ENCODE results near the gene IFNL4. TPM values are rescaled to one million over a fixed set of nuclear protein-coding genes. Genes with fewer than 3 reads are reported as not detected.

The IFNL4 gene
- total and polyA plus RNA-seq, 2 of the 4 experiments (the other 2 are of a cell fraction), result not detected

DNA sequence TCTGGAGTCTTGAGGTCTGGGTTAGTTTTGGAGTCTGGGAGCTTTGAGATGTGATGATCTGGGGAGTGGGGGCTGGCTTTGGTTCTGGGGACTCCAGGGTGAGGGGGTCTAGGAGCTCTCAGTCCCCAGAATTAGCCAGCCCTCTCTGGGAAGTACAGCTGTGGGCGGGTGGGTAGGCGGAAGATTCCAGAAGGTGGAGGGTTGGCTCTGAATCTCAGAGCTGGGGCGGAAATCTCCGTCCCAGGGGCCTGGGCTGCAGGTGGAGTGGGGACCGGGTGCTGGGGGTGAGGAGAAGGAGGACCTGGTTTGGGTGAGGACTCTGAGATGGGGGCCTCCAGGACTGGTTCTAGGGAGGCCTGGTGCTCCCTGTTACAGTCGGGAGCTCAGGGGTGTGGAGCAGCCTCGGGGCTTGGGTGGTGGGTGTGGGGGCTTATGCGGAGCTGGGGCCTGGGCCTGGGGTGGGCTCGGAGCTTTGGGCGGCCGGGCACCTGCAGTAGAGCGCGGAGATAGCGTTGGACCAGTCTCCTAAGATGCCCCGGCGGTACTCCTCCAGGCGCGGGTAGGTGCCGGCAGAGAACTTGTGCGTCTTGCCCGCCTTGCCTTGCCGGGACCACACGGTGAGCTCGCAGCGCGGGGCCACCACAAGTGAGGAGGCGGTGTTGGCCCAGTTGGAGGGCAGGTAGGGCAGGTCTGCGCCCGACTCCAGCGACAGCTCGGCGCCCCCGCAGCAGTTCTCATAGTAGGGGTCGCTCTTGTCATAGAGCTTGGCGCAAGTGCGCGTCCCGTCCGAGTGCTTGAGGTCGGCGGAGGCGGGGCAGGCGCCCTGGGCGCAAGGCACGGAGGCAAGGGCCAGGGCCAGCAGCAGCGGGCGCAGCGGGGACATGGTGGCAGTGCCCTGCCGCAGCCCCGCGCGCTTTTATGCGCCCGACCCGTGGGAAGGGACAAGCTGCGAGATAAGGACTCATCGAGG, 45.0 kb downstream of the IFNL4 start, which contains the start of gene SYCN:
Gene SYCN (minus strand): TSS at position 892 of the 970 bp plus-strand sequence. CDS start 9 bp downstream, at position 883.
- Histone ChIP-seq H2AK5ac (ENCODE audit: low read depth, low read length) (no peak within 1 kb of the TSS), H3K4me3 (ENCODE audit: insufficient read depth, low read depth, low read length) (no peak within 1 kb of the TSS), H3K9ac (ENCODE audit: low read depth, low read length) (no peak within 1 kb of the TSS), H3K4me1 (ENCODE audit: control insufficient read depth, insufficient read depth, low read length) (no peaks in the 10 kb centered on the region; the same call in 1 of the 2 replicates), H3K79me1 (ENCODE audit: low read depth in 1 of 2, low read length in 2 of 2) (no peaks in the 10 kb centered on the region), H2AFZ (replicated peaks; ENCODE audit: low read length, poor library complexity) (no peak within 1 kb of the TSS), H2BK20ac (ENCODE audit: low read depth, low read length) (no peak within 1 kb of the TSS), H3K14ac (replicated peaks; ENCODE audit: low read depth, low read length) (no peak within 1 kb of the TSS), H3K18ac (ENCODE audit: low read depth, low read length) (no peak within 1 kb of the TSS), H3K9me3 (ENCODE audit: control insufficient read depth, insufficient read depth, low read length) (no peaks in the 10 kb centered on the region), H4K91ac (ENCODE audit: insufficient read depth, low read depth, low read length) (no peak within 1 kb of the TSS), H4K8ac (ENCODE audit: low read depth in 2 of 2, low read length in 2 of 2) (no peak within 1 kb of the TSS), H3K56ac (ENCODE audit: extremely low read depth, insufficient read depth, low read length) (no peak within 1 kb of the TSS), H3K4me2 (ENCODE audit: low read depth, low read length) (no peak within 1 kb of the TSS), H2BK5ac (ENCODE audit: low read depth, low read length, poor library complexity, severe bottlenecking) (no peak within 1 kb of the TSS), H3K23ac (ENCODE audit: low read depth, low read length) (no peak within 1 kb of the TSS), H3K4ac (ENCODE audit: low read depth, low read length) (no peak within 1 kb of the TSS), H2BK120ac (ENCODE audit: low read depth, low read length) (no peak within 1 kb of the TSS), H3K36me3 (ENCODE audit: control insufficient read depth, insufficient read depth, low read length) (no peaks in the 10 kb centered on the region), H2BK15ac (ENCODE audit: low read depth, low read length) (no peak within 1 kb of the TSS), H3K27me3 (ENCODE audit: control insufficient read depth, insufficient read depth, low read length) (peaks cover 45% of the 10 kb centered on the region), H3K27ac (ENCODE audit: insufficient read depth, low read length) (no peak within 1 kb of the TSS), H2AK9ac (replicated peaks; ENCODE audit: low read depth, low read length, poor library complexity) (no peak within 1 kb of the TSS), H4K20me1 (ENCODE audit: insufficient read depth, low read length) (no peaks in the 10 kb centered on the region), H4K5ac (ENCODE audit: low read depth, low read length) (no peak within 1 kb of the TSS), H3K9me1 (ENCODE audit: insufficient read depth, low read length) (no peaks in the 10 kb centered on the region)
- DNase-seq (no peak), ATAC-seq (ENCODE audit: low read depth) (no peak)
- no TSS peak for BruUV-seq (replicated peaks)
- CTCF ChIA-PET, result no interaction called here
- in situ Hi-C loops (cut with MboI; ENCODE audit: low sequenced_read_pairs), result loop anchor here (25.0 kb wide), 1 partner anchor 741 kb away; no protein-coding TSS in a partner anchor
- WGBS, 2 experiments (ENCODE audit: extremely low coverage in 2 of 2, insufficient read length in 1 of 2), result 27% methylated on average over 21 of the region's 57 CpGs; no CpG with 5 or more reads in 1 of the 2 experiments
- POLR2A ChIA-PET (ENCODE audit: unreplicated experiment), result no interaction called here
- intact Hi-C loops (cut with micrococcal nuclease), result no loop called here
- dilution Hi-C loops (cut with HindIII; ENCODE audit: low sequenced_read_pairs, unreplicated experiment), result no loop called here
- TF ChIP-seq CEBPB (IDR thresholded peaks at IDR 0.05; ENCODE audit: low read depth, low read length) (no peak), RCOR1 (IDR thresholded peaks at IDR 0.05; ENCODE audit: insufficient replicate concordance, low read length) (no peak), MAZ (IDR thresholded peaks at IDR 0.05; ENCODE audit: borderline replicate concordance, low read depth, low read length) (no peak), RFX5 (IDR thresholded peaks at IDR 0.05; ENCODE audit: low read depth, low read length) (no peak), MAFK (IDR thresholded peaks at IDR 0.05; ENCODE audit: low read depth, low read length) (no peak), CHD1 (IDR thresholded peaks at IDR 0.05; ENCODE audit: low read depth, low read length) (no peak), MXI1 (IDR thresholded peaks at IDR 0.05; ENCODE audit: borderline replicate concordance, low read depth, low read length) (no peak), POLR2A (IDR thresholded peaks at IDR 0.05; ENCODE audit: low read depth, low read length) (no peak), BHLHE40 (IDR thresholded peaks at IDR 0.05; ENCODE audit: low read depth, low read length) (no peak), SMC3 (IDR thresholded peaks at IDR 0.05; ENCODE audit: low read depth, low read length) (no peak), RAD21 (IDR thresholded peaks at IDR 0.05; ENCODE audit: low read length) (no peak)
- TF ChIP-seq, protein P1, sequence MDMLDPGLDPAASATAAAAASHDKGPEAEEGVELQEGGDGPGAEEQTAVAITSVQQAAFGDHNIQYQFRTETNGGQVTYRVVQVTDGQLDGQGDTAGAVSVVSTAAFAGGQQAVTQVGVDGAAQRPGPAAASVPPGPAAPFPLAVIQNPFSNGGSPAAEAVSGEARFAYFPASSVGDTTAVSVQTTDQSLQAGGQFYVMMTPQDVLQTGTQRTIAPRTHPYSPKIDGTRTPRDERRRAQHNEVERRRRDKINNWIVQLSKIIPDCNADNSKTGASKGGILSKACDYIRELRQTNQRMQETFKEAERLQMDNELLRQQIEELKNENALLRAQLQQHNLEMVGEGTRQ (IDR thresholded peaks at IDR 0.05; ENCODE audit: low read depth, low read length), result no peak
- TF ChIP-seq, protein P2, sequence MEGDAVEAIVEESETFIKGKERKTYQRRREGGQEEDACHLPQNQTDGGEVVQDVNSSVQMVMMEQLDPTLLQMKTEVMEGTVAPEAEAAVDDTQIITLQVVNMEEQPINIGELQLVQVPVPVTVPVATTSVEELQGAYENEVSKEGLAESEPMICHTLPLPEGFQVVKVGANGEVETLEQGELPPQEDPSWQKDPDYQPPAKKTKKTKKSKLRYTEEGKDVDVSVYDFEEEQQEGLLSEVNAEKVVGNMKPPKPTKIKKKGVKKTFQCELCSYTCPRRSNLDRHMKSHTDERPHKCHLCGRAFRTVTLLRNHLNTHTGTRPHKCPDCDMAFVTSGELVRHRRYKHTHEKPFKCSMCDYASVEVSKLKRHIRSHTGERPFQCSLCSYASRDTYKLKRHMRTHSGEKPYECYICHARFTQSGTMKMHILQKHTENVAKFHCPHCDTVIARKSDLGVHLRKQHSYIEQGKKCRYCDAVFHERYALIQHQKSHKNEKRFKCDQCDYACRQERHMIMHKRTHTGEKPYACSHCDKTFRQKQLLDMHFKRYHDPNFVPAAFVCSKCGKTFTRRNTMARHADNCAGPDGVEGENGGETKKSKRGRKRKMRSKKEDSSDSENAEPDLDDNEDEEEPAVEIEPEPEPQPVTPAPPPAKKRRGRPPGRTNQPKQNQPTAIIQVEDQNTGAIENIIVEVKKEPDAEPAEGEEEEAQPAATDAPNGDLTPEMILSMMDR (conservative IDR thresholded peaks at IDR 0.05; ENCODE audit: low read depth, low read length), result no peak
- TF ChIP-seq, protein P3, sequence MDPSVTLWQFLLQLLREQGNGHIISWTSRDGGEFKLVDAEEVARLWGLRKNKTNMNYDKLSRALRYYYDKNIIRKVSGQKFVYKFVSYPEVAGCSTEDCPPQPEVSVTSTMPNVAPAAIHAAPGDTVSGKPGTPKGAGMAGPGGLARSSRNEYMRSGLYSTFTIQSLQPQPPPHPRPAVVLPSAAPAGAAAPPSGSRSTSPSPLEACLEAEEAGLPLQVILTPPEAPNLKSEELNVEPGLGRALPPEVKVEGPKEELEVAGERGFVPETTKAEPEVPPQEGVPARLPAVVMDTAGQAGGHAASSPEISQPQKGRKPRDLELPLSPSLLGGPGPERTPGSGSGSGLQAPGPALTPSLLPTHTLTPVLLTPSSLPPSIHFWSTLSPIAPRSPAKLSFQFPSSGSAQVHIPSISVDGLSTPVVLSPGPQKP (IDR thresholded peaks at IDR 0.05; ENCODE audit: borderline replicate concordance, low read depth, low read length), result no peak

Data from IMR-90 (cell line).